ENCODE measurements around the gene PPARD. TPM values are rescaled to one million over a fixed set of nuclear protein-coding genes. Genes with fewer than 3 reads are reported as not detected.
A peak's percentile ranks its signal among the peaks of the same experiment; 100 is the strongest.

PPARD gene
- total RNA-seq, 2 donors from 2014 or later = 15.8 to 38.4 TPM

DNA sequence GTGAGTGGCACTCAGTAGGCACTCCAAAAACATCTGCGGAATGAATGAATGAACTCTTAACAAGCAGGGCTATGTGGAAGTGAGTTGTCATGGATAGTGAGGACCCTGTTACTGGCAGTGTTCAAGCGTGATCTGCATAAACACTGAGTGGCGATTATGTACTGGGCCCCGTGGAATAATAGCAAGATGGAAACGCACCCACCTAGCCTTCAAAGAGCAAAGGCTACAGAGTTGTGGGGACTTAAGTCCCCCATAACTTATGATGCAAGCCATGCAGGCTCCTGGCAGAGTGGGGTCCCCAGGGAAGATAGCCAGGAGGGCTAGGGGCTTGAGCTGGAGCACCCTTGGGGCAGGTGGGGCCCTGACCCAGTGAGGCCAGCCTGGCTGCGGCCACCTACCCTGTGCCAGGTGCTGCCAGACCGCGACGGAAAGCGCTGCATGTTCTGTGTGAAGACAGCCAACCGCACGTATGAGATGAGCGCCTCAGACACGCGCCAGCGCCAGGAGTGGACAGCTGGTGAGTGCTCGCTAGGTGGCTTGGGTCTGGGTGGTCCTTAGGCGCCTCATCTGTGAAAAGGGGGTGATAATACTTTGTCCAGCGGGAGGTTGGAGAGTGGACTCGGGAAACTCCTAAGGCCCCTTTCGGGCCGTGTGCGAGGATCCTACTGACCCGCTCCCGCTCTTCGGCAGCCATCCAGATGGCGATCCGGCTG, 24.7 kb upstream of the PPARD start:
- no peak for ATAC-seq (ENCODE audit: insufficient number of reproducible peaks, low FRiP score, low read depth)
- DNase-seq (ENCODE audit: low spot score) = no peak
- Histone ChIP-seq H3K36me3 (no peaks in the 10 kb centered on the region), H3K27ac (no peak overlapping the region), H3K9me3 (no peaks in the 10 kb centered on the region), H3K27me3 (replicated peaks; ENCODE audit: insufficient read depth) (no peaks in the 10 kb centered on the region), H3K4me3 (peak overlapping the region; percentile 70), H3K4me1 (ENCODE audit: control insufficient read depth in 1 of 2, low read depth in 2 of 2) (peaks cover 0 to 9% of the 10 kb centered on the region in 2 donors)
- TF ChIP-seq, protein P1, sequence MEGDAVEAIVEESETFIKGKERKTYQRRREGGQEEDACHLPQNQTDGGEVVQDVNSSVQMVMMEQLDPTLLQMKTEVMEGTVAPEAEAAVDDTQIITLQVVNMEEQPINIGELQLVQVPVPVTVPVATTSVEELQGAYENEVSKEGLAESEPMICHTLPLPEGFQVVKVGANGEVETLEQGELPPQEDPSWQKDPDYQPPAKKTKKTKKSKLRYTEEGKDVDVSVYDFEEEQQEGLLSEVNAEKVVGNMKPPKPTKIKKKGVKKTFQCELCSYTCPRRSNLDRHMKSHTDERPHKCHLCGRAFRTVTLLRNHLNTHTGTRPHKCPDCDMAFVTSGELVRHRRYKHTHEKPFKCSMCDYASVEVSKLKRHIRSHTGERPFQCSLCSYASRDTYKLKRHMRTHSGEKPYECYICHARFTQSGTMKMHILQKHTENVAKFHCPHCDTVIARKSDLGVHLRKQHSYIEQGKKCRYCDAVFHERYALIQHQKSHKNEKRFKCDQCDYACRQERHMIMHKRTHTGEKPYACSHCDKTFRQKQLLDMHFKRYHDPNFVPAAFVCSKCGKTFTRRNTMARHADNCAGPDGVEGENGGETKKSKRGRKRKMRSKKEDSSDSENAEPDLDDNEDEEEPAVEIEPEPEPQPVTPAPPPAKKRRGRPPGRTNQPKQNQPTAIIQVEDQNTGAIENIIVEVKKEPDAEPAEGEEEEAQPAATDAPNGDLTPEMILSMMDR (IDR thresholded peaks at IDR 0.05) = no peak

DNA sequence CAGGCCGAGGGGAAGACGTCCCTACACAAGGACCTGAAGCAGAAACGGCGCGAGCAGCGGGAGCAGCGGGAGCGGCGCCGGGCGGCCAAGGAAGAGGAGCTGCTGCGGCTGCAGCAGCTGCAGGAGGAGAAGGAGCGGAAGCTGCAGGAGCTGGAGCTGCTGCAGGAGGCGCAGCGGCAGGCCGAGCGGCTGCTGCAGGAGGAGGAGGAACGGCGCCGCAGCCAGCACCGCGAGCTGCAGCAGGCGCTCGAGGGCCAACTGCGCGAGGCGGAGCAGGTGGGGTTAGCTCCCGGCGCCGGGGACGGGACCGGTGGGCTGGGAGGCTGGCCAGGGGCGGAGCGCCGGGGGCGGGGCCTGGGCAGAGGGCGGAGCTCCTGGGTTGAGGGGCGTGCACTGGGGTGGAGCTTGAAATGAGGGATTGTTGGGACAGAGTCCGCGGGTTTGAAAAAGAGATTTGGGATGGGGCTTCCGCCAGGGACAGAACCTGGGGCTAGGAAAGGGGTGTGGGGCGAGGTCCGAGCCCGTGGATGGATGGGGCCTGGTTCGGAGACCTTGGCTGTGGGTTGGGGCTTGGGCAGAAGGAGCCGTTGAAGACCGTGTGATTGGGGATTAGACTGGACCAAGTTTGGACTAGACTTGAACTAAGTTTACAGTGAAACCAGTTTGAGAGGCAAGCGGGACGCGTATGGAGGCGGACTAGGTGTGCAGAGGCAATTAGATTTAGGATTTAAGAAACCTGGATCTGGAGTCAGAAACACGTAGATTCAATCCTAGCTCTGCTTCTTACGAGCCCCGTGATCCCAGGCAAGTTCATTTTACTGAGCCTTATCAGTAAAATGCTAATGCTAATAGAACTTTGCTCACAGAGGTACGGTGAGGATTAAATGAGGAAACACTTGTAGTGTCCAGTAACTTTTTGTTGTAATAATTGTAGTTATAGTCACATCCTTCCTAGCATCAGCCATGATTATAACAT, 23.9 kb upstream of the PPARD start:
- H3K36me3 ChIP-seq = no peaks in the 10 kb centered on the region
- peaks cover 0 to 9% of the 10 kb centered on the region in 2 donors for H3K4me1 ChIP-seq (ENCODE audit: control insufficient read depth in 1 of 2, low read depth in 2 of 2)
- peak overlapping the region in 1 of 2 donors; percentile 27 for H3K27ac ChIP-seq
- H3K4me3 ChIP-seq = peak overlapping the region; percentile 70
- ATAC-seq (ENCODE audit: insufficient number of reproducible peaks, low FRiP score, low read depth) = peak; percentile 74
- no peak for DNase-seq (ENCODE audit: low spot score)
- H3K27me3 ChIP-seq (replicated peaks; ENCODE audit: insufficient read depth) = no peaks in the 10 kb centered on the region
- H3K9me3 ChIP-seq = no peaks in the 10 kb centered on the region
- TF ChIP-seq, protein P1 (IDR thresholded peaks at IDR 0.05) = no peak

DNA sequence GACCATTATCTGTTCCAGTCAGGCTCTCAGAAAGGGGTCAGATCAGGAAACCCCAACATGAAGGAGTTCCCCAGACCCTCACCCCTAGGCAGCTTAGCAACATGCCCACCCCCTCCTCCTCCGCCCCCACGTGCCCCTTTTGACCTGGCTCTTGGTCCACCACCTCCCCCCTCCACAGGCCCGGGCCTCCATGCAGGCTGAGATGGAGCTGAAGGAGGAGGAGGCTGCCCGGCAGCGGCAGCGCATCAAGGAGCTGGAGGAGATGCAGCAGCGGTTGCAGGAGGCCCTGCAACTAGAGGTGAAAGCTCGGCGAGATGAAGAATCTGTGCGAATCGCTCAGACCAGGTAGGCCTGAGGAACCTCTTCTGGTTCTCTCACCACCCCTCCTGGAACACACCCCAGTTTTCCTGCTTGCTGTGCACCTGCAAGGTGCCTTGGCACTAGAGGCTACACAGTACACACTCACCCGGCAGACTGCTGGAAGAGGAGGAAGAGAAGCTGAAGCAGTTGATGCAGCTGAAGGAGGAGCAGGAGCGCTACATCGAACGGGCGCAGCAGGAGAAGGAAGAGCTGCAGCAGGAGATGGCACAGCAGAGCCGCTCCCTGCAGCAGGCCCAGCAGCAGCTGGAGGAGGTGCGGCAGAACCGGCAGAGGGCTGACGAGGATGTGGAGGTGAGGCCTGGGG, 22.9 kb upstream of the PPARD start:
- no peaks in the 10 kb centered on the region for H3K36me3 ChIP-seq
- peaks cover 0 to 9% of the 10 kb centered on the region in 2 donors for H3K4me1 ChIP-seq (ENCODE audit: control insufficient read depth in 1 of 2, low read depth in 2 of 2)
- TF ChIP-seq, protein P1 (IDR thresholded peaks at IDR 0.05) = no peak
- no peak overlapping the region for H3K4me3 ChIP-seq
- H3K9me3 ChIP-seq = no peaks in the 10 kb centered on the region
- no peaks in the 10 kb centered on the region for H3K27me3 ChIP-seq (replicated peaks; ENCODE audit: insufficient read depth)
- DNase-seq (ENCODE audit: low spot score) = no peak
- no peak overlapping the region for H3K27ac ChIP-seq
- ATAC-seq (ENCODE audit: insufficient number of reproducible peaks, low FRiP score, low read depth) = no peak

DNA sequence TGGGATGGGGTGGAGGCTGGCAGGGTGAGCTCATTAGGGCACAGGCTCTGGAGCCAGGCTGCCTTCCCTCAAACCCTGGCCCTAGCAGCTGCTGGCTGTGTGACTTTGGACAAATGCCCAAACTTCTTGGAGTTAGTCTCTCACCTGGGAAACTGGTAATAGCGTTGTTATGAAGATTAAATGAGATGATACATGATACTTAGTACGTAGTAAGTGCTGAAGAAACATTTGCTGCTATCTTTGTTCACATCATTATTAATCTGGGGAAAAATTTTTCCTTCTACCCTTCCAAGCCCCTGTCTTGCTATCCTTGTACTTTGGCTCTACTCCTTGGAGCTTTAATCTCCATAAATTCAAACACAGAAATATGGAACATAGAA, 22.3 kb upstream of the PPARD start:
- no peaks in the 10 kb centered on the region for H3K36me3 ChIP-seq
- TF ChIP-seq, protein P1 (IDR thresholded peaks at IDR 0.05) = no peak
- H3K4me3 ChIP-seq = no peak overlapping the region
- no peaks in the 10 kb centered on the region for H3K27me3 ChIP-seq (replicated peaks; ENCODE audit: insufficient read depth)
- H3K4me1 ChIP-seq (ENCODE audit: control insufficient read depth in 1 of 2, low read depth in 2 of 2) = peaks cover 0 to 9% of the 10 kb centered on the region in 2 donors
- DNase-seq (ENCODE audit: low spot score) (no peak), ATAC-seq (ENCODE audit: insufficient number of reproducible peaks, low FRiP score, low read depth) (no peak)
- no peak overlapping the region for H3K27ac ChIP-seq
- H3K9me3 ChIP-seq = no peaks in the 10 kb centered on the region

DNA sequence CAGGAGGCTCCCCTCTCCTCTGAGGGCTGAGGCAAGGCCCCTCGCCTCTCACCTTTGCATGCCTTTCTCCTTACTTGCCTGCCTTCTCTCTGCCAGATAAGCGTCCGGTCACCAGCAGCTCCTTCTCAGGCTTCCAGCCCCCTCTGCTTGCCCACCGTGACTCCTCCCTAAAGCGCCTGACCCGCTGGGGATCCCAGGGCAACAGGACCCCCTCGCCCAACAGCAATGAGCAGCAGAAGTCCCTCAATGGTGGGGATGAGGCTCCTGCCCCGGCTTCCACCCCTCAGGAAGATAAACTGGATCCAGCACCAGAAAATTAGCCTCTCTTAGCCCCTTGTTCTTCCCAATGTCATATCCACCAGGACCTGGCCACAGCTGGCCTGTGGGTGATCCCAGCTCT, 21.3 kb upstream of the PPARD start:
- Histone ChIP-seq H3K4me1 (ENCODE audit: control insufficient read depth in 1 of 2, low read depth in 2 of 2) (peaks cover 0 to 9% of the 10 kb centered on the region in 2 donors), H3K36me3 (no peaks in the 10 kb centered on the region), H3K27ac (no peak overlapping the region), H3K9me3 (no peaks in the 10 kb centered on the region), H3K27me3 (replicated peaks; ENCODE audit: insufficient read depth) (no peaks in the 10 kb centered on the region), H3K4me3 (no peak overlapping the region)
- no peak for ATAC-seq (ENCODE audit: insufficient number of reproducible peaks, low FRiP score, low read depth)
- no peak for DNase-seq (ENCODE audit: low spot score)
- TF ChIP-seq, protein P1 (IDR thresholded peaks at IDR 0.05) = no peak

Measured in thoracic aorta (tissue), 2 donors.